Colonic mucosa (tissue), 4 donors: ENCODE data around the gene ENPP6. TPM values are rescaled to one million over a fixed set of nuclear protein-coding genes. Genes with fewer than 3 reads are reported as not detected.

ENCODE experiments used
- DNase-seq: peaks from one replicate; pipeline ENCODE4 v3.0.0-alpha.2; 2020
- H3K27ac ChIP-seq: fragments of 200-600 bp; one replicate; pipeline ENCODE4 v1.8.0; 2021
- H3K27me3 ChIP-seq: fragments of 200-600 bp; one replicate; pipeline ENCODE4 v1.8.0; 2021
- H3K36me3 ChIP-seq: fragments of 200-600 bp; one replicate; pipeline ENCODE4 v1.8.0; 2021
- H3K4me1 ChIP-seq: fragments of 200-600 bp; one replicate; pipeline ENCODE4 v1.8.0; 2021; ENCODE audit warnings: mild to moderate bottlenecking
- H3K4me3 ChIP-seq: fragments of 200-600 bp; one replicate; pipeline ENCODE4 v1.8.0; 2021
- H3K9ac ChIP-seq, 2 donors: one replicate each; pipeline ENCODE4 v1.7.0; 2013; ENCODE audit warnings: control low read depth in 2 of 2, low read depth in 2 of 2, low read length in 2 of 2
- H3K9me3 ChIP-seq: fragments of 200-600 bp; one replicate; pipeline ENCODE4 v1.8.0; 2021
- CTCF ChIP-seq: fragments of 200-600 bp; IDR thresholded peaks from one replicate; pipeline ENCODE4 v1.8.0; 2022; ENCODE audit warnings: antibody characterized with exemption, mild to moderate bottlenecking
- intact Hi-C: fragments of 100-400 bp; cut with DNase I; formaldehyde crosslinking; loops from one replicate; pipeline ENCODE4 v1.14.1; 2022
- total RNA-seq, 2 donors: library from RNA; stranded (reverse); fragmentation: NEBNext Ultra II Directional in 1 of 2; extraction: Animal tissue kit (Norgen Biotek cat#: 25700) in 1 of 2; gene quantifications; one replicate each; pipeline ENCODE4 v1.2.1, GENCODE V29; 2021
- donor health status: healthy.
- donor health status: DM: no; HTN: no; CAD: no.
- donor health status: DM: no; HTN: no; CAD: no.

The ENPP6 gene
- total RNA-seq, 2 donors from 2014 or later = 0.27 to 0.53 TPM

GRCh38 chr4:184235526-184235925 is 17.9 kb upstream of the ENPP6 start:
- Histone ChIP-seq H3K4me3 (no peak overlapping the region), H3K27me3 (no peaks in the 10 kb centered on the region), H3K9me3 (no peaks in the 10 kb centered on the region), H3K36me3 (no peaks in the 10 kb centered on the region), H3K4me1 (no peaks in the 10 kb centered on the region), H3K9ac (no peak overlapping the region), H3K27ac (no peak overlapping the region)
- DNase-seq = no peak
- intact Hi-C loops = no loop called here
- no peak for TF ChIP-seq CTCF

GRCh38 chr4:184234155-184234554 is 16.5 kb upstream of the ENPP6 start:
- no peak for TF ChIP-seq CTCF
- H3K9ac ChIP-seq = no peak overlapping the region
- no peak overlapping the region for H3K27ac ChIP-seq
- intact Hi-C loops = no loop called here
- H3K4me3 ChIP-seq = no peak overlapping the region
- H3K9me3 ChIP-seq = no peaks in the 10 kb centered on the region
- no peak for DNase-seq
- no peaks in the 10 kb centered on the region for H3K27me3 ChIP-seq
- H3K4me1 ChIP-seq = no peaks in the 10 kb centered on the region
- H3K36me3 ChIP-seq = no peaks in the 10 kb centered on the region

DNA sequence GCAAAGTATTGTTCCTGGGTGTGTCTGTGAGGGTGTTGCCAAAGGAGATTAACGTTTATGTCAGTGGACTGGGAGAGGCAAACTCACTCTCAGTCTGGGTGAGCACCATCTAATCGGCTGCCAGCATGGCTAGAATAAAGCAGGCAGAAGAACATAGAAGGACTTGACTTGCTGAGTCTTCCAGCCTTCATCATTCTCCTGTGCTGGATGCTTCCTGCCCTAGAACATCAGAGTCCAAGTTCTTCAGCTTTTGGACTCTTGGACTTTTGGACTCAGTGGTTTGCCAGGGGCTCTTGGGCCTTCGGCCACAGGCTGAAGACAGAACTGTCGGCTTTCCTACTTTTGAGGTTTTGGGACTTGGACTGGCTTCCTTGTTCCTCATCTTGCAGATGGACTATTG is 15.3 kb upstream of the ENPP6 start:
- Histone ChIP-seq H3K9ac (no peak overlapping the region), H3K36me3 (no peaks in the 10 kb centered on the region), H3K4me1 (no peaks in the 10 kb centered on the region), H3K9me3 (no peaks in the 10 kb centered on the region), H3K27me3 (no peaks in the 10 kb centered on the region), H3K27ac (no peak overlapping the region), H3K4me3 (no peak overlapping the region)
- no peak for DNase-seq
- intact Hi-C loops = no loop called here
- no peak for TF ChIP-seq CTCF

GRCh38 chr4:184232202-184232601 is 14.5 kb upstream of the ENPP6 start:
- Histone ChIP-seq H3K36me3 (no peaks in the 10 kb centered on the region), H3K4me3 (no peak overlapping the region), H3K27me3 (no peaks in the 10 kb centered on the region), H3K27ac (no peak overlapping the region), H3K9ac (no peak overlapping the region), H3K9me3 (no peaks in the 10 kb centered on the region), H3K4me1 (no peaks in the 10 kb centered on the region)
- intact Hi-C loops = no loop called here
- TF ChIP-seq CTCF = no peak
- no peak for DNase-seq

DNA sequence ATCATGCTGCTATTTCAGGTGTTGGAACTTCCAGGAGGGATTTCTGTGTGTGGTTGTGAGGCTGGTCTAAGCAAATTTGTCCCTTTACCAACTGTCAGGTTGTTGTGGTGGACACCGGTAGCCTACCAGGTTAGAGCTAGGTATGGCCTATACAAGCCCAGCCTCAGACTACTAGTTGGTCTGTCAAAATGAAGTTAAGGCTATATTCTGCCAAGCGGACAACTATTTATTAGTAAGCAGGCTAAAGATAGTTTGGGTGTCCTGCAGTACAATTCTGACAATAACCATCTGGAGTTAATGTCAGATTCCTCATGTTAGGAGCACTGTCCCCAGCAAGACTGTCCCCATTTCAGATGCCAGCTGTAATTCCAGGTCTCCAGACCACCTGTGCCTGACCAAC is 13.9 kb upstream of the ENPP6 start:
- Histone ChIP-seq H3K9ac (no peak overlapping the region), H3K36me3 (no peaks in the 10 kb centered on the region), H3K4me1 (no peaks in the 10 kb centered on the region), H3K27ac (no peak overlapping the region), H3K27me3 (no peaks in the 10 kb centered on the region), H3K9me3 (no peaks in the 10 kb centered on the region), H3K4me3 (no peak overlapping the region)
- DNase-seq = no peak
- TF ChIP-seq CTCF = no peak
- intact Hi-C loops = no loop called here
